Fibroblast of pulmonary artery (primary cell): Measurements from ENCODE around the gene MS4A14.

Experiments used
- DNase-seq: peaks from one replicate; pipeline ENCODE4 v3.0.0-alpha.2; 2010; ENCODE audit warnings: low read depth
- H3K4me3 ChIP-seq: replicated peaks from 2 replicates; pipeline ENCODE4 v1.5.1; 2011; ENCODE audit warnings: low read depth, mild to moderate bottlenecking, control low read depth, low read length, moderate library complexity
- CTCF ChIP-seq: IDR thresholded peaks from 2 replicates; pipeline ENCODE4 v1.5.1; 2011; ENCODE audit warnings: mild to moderate bottlenecking, control low read depth, low read length, inconsistent platforms; ENCODE audit errors: missing control alignments

The MS4A14 gene

GRCh38 chr11:60396799-60397198 is 540 bp downstream of the MS4A14 start:
- DNase-seq, result no peak
- H3K4me3 ChIP-seq, result no peak overlapping the region
- no peak for TF ChIP-seq CTCF

GRCh38 chr11:60420015-60420414 is 23.8 kb downstream of the MS4A14 start:
- H3K4me3 ChIP-seq, result no peak overlapping the region
- no peak for DNase-seq
- TF ChIP-seq CTCF, result no peak

- no peak for DNase-seq
- no peak overlapping the region for H3K4me3 ChIP-seq
- no peak for TF ChIP-seq CTCF
These were observed 26.4 kb downstream of the MS4A14 start for GRCh38 chr11:60422609-60423008.

GRCh38 chr11:60428517-60428916 is 32.3 kb downstream of the MS4A14 start:
- no peak overlapping the region for H3K4me3 ChIP-seq
- no peak for TF ChIP-seq CTCF
- DNase-seq, result no peak

- TF ChIP-seq CTCF, result no peak
- no peak for DNase-seq
- no peak within 1 kb of the TSS for H3K4me3 ChIP-seq
These were observed 33.0 kb downstream of the MS4A14 start, which contains the start of gene MS4A5 for GRCh38 chr11:60429272-60429671. Gene MS4A5, plus strand, starts transcription at chr11:60429572. Its CDS starts 103 bp downstream, at chr11:60429675.

- no peak for TF ChIP-seq CTCF
- no peak overlapping the region for H3K4me3 ChIP-seq
- DNase-seq, result no peak
These were observed 35.0 kb downstream of the MS4A14 start for GRCh38 chr11:60431251-60431650.

- TF ChIP-seq CTCF, result no peak
- no peak overlapping the region for H3K4me3 ChIP-seq
- no peak for DNase-seq
These were observed 37.1 kb downstream of the MS4A14 start for GRCh38 chr11:60433401-60433800.
